SK-N-SH (cell line): ENCODE results near the gene ALDH6A1. TPM values are rescaled to one million over a fixed set of nuclear protein-coding genes. Genes with fewer than 3 reads are reported as not detected.

Source experiments
- CTCF ChIA-PET: fragments of 300-600, 350-600 bp; formaldehyde crosslinking; extraction: SDS; loops from one replicate; lab custom pipeline; 2021; lab: Yijun Ruan, JAX
- POLR2A ChIA-PET: fragments of 350-600 bp; sonication (Branson Sonifier 250); formaldehyde crosslinking; extraction: SDS; loops from one replicate; lab custom pipeline; 2020; ENCODE audit warnings: antibody characterized with exemption, inconsistent platforms; lab: Yijun Ruan, JAX
- DNase-seq: peaks from one replicate; pipeline ENCODE4 v3.0.0; 2012
- H2AFZ ChIP-seq: fragments of 200-600 bp; sonication (generic); 2 replicates; pipeline ENCODE4 v1.8.1; 2016; ENCODE audit warnings: antibody characterized with exemption, mild to moderate bottlenecking, low read depth
- H3F3A ChIP-seq: fragments of 200-600 bp; sonication (generic); replicated peaks from 2 replicates; pipeline ENCODE3; 2016; ENCODE audit warnings: antibody characterized with exemption, mild to moderate bottlenecking; ENCODE audit not compliant: insufficient read depth
- H3K27ac ChIP-seq, 2 experiments: fragments of 200-500 bp in 1 of 2; fragments of 200-600 bp in 1 of 2; sonication (Bioruptor generic) in 1 of 2; sonication (generic), shearing (Covaris generic) in 1 of 2; 2 replicates each; pipeline versions ENCODE4 v1.5.1 to v1.6.1; 2014 to 2016; ENCODE audit warnings: low read depth in 2 of 2, inconsistent platforms in 1 of 2, low read length in 1 of 2, mild to moderate bottlenecking in 1 of 2, mixed read lengths in 1 of 2
- H3K27me3 ChIP-seq: fragments of 200-600 bp; sonication (generic), shearing (Covaris generic); 2 replicates; pipeline ENCODE4 v1.6.1; 2016; ENCODE audit warnings: mixed run types; ENCODE audit not compliant: insufficient read depth
- H3K36me3 ChIP-seq, 2 experiments: fragments of 200-500 bp in 1 of 2; fragments of 200-600 bp in 1 of 2; sonication (Bioruptor generic) in 1 of 2; sonication (generic) in 1 of 2; replicated peaks in 1 of 2; 2 replicates each; pipeline versions ENCODE3 to v1.5.1; 2014 to 2016; ENCODE audit warnings: low read length in 1 of 2, mild to moderate bottlenecking in 1 of 2; ENCODE audit not compliant: insufficient read depth in 2 of 2, control insufficient read depth in 1 of 2
- H3K4me1 ChIP-seq, 2 experiments: fragments of 200-500 bp in 1 of 2; fragments of 200-600 bp in 1 of 2; sonication (Bioruptor generic) in 1 of 2; sonication (generic), shearing (Covaris generic) in 1 of 2; 2 replicates each; pipeline versions ENCODE4 v1.5.1 to v1.6.1; 2014 to 2016; ENCODE audit warnings: low read depth in 1 of 2, low read length in 1 of 2, mixed run types in 1 of 2; ENCODE audit not compliant: insufficient read depth in 2 of 2, control insufficient read depth in 1 of 2
- H3K4me2 ChIP-seq: fragments of 200-600 bp; sonication (generic), shearing (Covaris generic); 2 replicates; pipeline ENCODE4 v1.6.1; 2017; ENCODE audit warnings: mixed run types
- H3K4me3 ChIP-seq, 2 experiments: fragments of 200-500 bp in 1 of 2; fragments of 200-600 bp in 1 of 2; sonication (Bioruptor generic) in 1 of 2; sonication (generic), shearing (Covaris generic) in 1 of 2; 2 replicates each; pipeline versions ENCODE4 v1.5.1 to v1.8.1; 2014 to 2016; ENCODE audit warnings: low read depth in 2 of 2, inconsistent platforms in 1 of 2, low read length in 1 of 2, mild to moderate bottlenecking in 1 of 2, mixed read lengths in 1 of 2, moderate library complexity in 1 of 2
- H3K79me2 ChIP-seq: fragments of 200-600 bp; sonication (generic); 2 replicates; pipeline ENCODE4 v1.8.1; 2017; ENCODE audit warnings: mild to moderate bottlenecking; ENCODE audit not compliant: insufficient read depth
- H3K9ac ChIP-seq: fragments of 200-600 bp; sonication (generic); 2 replicates; pipeline ENCODE4 v1.6.1; 2017; ENCODE audit warnings: mixed run types
- H3K9me2 ChIP-seq: fragments of 200-600 bp; sonication (generic); 2 replicates; pipeline ENCODE4 v1.6.1; 2017; ENCODE audit warnings: mixed run types
- H3K9me3 ChIP-seq: fragments of 200-600 bp; sonication (generic); 2 replicates; pipeline ENCODE4 v1.6.1; 2017; ENCODE audit warnings: mixed run types, mild to moderate bottlenecking, moderate library complexity
- H4K20me1 ChIP-seq: fragments of 200-600 bp; sonication (generic); 2 replicates; pipeline ENCODE4 v1.6.1; 2017; ENCODE audit warnings: mild to moderate bottlenecking, mixed run types; ENCODE audit not compliant: insufficient read depth
- CTCF ChIP-seq: fragments of 200-600 bp; sonication (generic); IDR thresholded peaks from 2 replicates; pipeline ENCODE4 v1.6.1; 2017; ENCODE audit warnings: antibody characterized with exemption, mild to moderate bottlenecking, moderate library complexity
- ELF1 ChIP-seq: IDR thresholded peaks from 2 replicates; pipeline ENCODE4 v1.4.0; 2012
- EP300 ChIP-seq, 2 experiments: IDR thresholded peaks; 2 replicates each; pipeline versions ENCODE4 v1.4.0 to v1.6.1; 2012; ENCODE audit warnings: borderline replicate concordance in 1 of 2, low read depth in 1 of 2, low read length in 1 of 2
- EZH2phosphoT487 ChIP-seq: fragments of 200-600 bp; sonication (generic); IDR thresholded peaks from 2 replicates; pipeline ENCODE4 v1.6.1; 2017; ENCODE audit warnings: low read depth, mixed run types, mild to moderate bottlenecking, antibody characterized with exemption, moderate library complexity, borderline replicate concordance
- FOSL2 ChIP-seq: IDR thresholded peaks from 2 replicates; pipeline ENCODE4 v1.4.0; 2012; ENCODE audit warnings: low read depth, mild to moderate bottlenecking, moderate library complexity, borderline replicate concordance
- GABPA ChIP-seq: IDR thresholded peaks from 2 replicates; pipeline ENCODE4 v1.4.0; 2012; ENCODE audit warnings: low read depth, mild to moderate bottlenecking
- JUND ChIP-seq: IDR thresholded peaks from 2 replicates; pipeline ENCODE4 v1.4.0; 2012
- MAX ChIP-seq: IDR thresholded peaks from 2 replicates; pipeline ENCODE4 v1.4.0; 2012; ENCODE audit warnings: low read depth
- NFIC ChIP-seq: IDR thresholded peaks from 2 replicates; pipeline ENCODE4 v1.4.0; 2012; ENCODE audit warnings: borderline replicate concordance
- RAD21 ChIP-seq: IDR thresholded peaks from 2 replicates; pipeline ENCODE4 v1.6.1; 2012; ENCODE audit warnings: mild to moderate bottlenecking, low read length
- RCOR1 ChIP-seq: fragments of 150-350 bp; IDR thresholded peaks from 2 replicates; pipeline ENCODE4 v1.6.1; 2017; ENCODE audit warnings: antibody characterized with exemption, low read length
- REST ChIP-seq: IDR thresholded peaks from 2 replicates; pipeline ENCODE4 v1.6.1; 2012; ENCODE audit warnings: mild to moderate bottlenecking, low read depth, low read length, moderate library complexity
- SIN3A ChIP-seq: IDR thresholded peaks from 2 replicates; pipeline ENCODE4 v1.6.1; 2012; ENCODE audit warnings: low read depth, mild to moderate bottlenecking, low read length, moderate library complexity, borderline replicate concordance
- ZBTB33 ChIP-seq: IDR thresholded peaks from 2 replicates; pipeline ENCODE4 v1.4.0; 2012; ENCODE audit warnings: low read depth, borderline replicate concordance
- WGBS: methylation state at CpG from one replicate; pipeline ENCODE4 v1.1.6; 2017; ENCODE audit warnings: low lambda C conversion rate; 5-methylcytosine and 5-hydroxymethylcytosine counted together
- polyA plus RNA-seq, 3 experiments: library from polyadenylated mRNA; depleted of rRNA; stranded (reverse); fragments of >200 nt; gene quantifications; 2 replicates each; pipeline ENCODE4 v1.2.3, GENCODE V29; 2012
- TF ChIP-seq, protein P1 (sequence below): fragments of 150-350 bp; IDR thresholded peaks from 2 replicates; pipeline ENCODE4 v1.6.1; 2016; ENCODE audit warnings: mild to moderate bottlenecking, low read depth, low read length

ALDH6A1 gene
- polyA plus RNA-seq, 1 of the 3 experiments (the other 2 are of a cell fraction): 9.4 TPM

DNA sequence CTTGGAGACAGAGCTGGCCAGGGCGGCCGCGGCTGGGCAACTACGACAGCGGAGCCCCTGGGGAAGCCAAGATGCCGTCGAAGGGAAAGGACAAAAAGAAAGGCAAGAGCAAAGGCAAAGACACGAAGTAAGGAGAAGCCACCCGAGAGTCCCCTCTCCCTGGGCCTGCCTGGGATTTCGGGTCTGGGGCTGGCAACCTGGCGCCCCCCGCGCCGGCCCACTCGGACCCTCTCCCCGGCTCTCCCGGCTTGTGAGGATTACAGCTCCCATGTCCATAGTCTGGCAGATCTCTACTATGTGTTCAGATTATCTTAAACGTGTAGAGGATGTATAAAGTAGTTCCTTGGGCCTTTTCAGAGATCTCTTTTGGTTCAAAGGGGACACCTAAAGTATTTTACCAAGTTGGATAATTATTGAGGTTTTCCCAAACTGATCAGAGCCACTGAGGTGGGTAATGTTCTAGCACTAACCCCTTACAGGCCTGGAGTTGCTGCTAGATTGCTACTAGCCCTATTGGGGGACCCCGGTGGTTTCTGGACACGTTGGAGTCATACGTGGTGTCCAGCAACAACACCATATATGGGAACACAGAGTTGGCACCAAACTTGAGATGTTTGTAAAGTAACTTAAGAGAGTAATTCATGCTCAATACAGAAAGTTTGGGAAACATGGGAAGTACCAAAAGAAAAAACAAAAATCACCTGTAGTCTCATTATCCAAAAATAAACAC is 64.7 kb downstream of the ALDH6A1 start:
- TF ChIP-seq NFIC: no peak
- 0 out of 2 replicates have a peak, but pooled peaks have one; percentile 95 for TF ChIP-seq SIN3A

DNA sequence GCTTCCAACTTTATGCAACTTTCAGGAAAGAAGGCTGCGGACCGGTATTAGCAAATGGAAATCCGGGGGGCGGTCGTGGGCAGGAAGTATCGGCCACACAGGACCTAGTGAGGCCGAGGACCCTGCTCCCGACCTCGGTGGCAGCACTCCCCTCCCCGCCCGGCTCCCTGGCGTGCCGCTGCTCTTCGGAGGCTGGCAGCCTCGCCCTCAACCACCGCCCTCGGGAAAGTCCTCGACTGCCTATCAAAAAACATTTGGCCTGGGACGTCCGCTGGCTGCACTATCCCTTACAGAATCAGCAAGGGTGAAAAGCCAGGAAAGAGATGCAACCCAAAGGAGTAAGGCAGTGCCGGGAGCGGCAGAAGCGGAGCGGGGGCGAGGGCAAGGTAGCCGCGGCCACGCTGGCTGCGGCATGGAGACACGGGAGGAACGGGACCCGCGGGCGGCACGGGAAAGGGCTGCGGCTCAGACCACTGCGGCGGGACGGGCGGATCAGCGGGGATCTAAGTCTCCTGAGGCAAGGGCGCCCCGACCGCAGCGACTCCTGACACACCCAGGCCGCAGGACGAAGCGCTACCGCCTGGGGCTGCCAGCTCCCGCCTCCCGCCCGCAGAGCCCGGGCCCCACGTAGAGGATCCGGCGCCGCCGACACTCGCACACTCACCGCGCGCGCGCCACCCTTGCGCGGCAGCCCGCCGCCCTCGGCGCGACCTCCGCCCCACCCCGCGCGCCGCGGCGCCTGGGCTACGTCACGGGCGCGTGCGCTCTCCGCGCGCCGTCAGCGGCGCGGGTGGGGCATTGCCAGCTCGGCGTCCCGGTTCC is 65.5 kb downstream of the ALDH6A1 start, which contains the start of the genes BBOF1 and ENTPD5:
Gene BBOF1 (plus strand): TSS at position 764 of the 822 bp plus-strand sequence. CDS start 130 bp downstream, outside the sequence.
Gene ENTPD5 (minus strand): TSS at position 703 of the 822 bp plus-strand sequence. CDS start 31,186 bp downstream, outside the sequence.
- Histone ChIP-seq H3K79me2 (peaks cover 4% of the 10 kb centered on the region; the same call in 1 of the 2 replicates), H4K20me1 (no peaks in the 10 kb centered on the region), H3K4me2 (peak within 1 kb of the TSS; percentile 93), H3F3A (peaks cover 17% of the 10 kb centered on the region), H3K4me3 (peak within 1 kb of the TSS; percentile 69 to 93), H3K9me2 (no peaks in the 10 kb centered on the region), H2AFZ (peak within 1 kb of the TSS; percentile 96), H3K4me1 (peaks cover 0 to 2% of the 10 kb centered on the region in 2 experiments; a peak in 1 of 4 replicates), H3K9ac (peak within 1 kb of the TSS; percentile 96), H3K36me3 (no peaks in the 10 kb centered on the region), H3K27me3 (no peaks in the 10 kb centered on the region), H3K27ac (peak within 1 kb of the TSS; percentile 77 to 92), H3K9me3 (no peaks in the 10 kb centered on the region)
- POLR2A ChIA-PET: no interaction called here
- WGBS: 2% methylated on average over 34 of the region's 93 CpGs
- peak; percentile 98 for DNase-seq
- CTCF ChIA-PET: interaction anchor here (1.0 to 1.2 kb wide), 2 partner anchors 26 to 136 kb away, joined by 3 to 4 read pairs; no protein-coding TSS in a partner anchor
- no peak for TF ChIP-seq RCOR1
- no peak for TF ChIP-seq GABPA
- no peak; the same call in 1 of the 2 replicates for TF ChIP-seq FOSL2
- TF ChIP-seq JUND: no peak
- no peak for TF ChIP-seq EZH2phosphoT487
- TF ChIP-seq ELF1: no peak
- TF ChIP-seq RAD21: no peak
- TF ChIP-seq ZBTB33: no peak
- TF ChIP-seq MAX: peak; percentile 8
- TF ChIP-seq, protein P1, sequence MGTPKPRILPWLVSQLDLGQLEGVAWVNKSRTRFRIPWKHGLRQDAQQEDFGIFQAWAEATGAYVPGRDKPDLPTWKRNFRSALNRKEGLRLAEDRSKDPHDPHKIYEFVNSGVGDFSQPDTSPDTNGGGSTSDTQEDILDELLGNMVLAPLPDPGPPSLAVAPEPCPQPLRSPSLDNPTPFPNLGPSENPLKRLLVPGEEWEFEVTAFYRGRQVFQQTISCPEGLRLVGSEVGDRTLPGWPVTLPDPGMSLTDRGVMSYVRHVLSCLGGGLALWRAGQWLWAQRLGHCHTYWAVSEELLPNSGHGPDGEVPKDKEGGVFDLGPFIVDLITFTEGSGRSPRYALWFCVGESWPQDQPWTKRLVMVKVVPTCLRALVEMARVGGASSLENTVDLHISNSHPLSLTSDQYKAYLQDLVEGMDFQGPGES: no peak
- TF ChIP-seq CTCF: no peak
- no peak for TF ChIP-seq REST
- no peak for TF ChIP-seq EP300 (IDR thresholded peaks at IDR 0.05; ENCODE audit: borderline replicate concordance in 1 of 2, low read depth in 1 of 2, low read length in 1 of 2)

More for the DNA sequence above, 64.7 kb downstream of the ALDH6A1 start:
- Histone ChIP-seq H3K4me2 (peak overlapping the region; percentile 90), H3K9me3 (no peaks in the 10 kb centered on the region), H3K27ac (peak overlapping the region in 1 of 2 experiments; percentile 77; a peak in 2 of 4 replicates), H3K27me3 (no peaks in the 10 kb centered on the region), H3K4me1 (peaks cover 0 to 2% of the 10 kb centered on the region in 2 experiments; a peak in 1 of 4 replicates), H3K9me2 (no peaks in the 10 kb centered on the region), H3K36me3 (no peaks in the 10 kb centered on the region), H4K20me1 (no peaks in the 10 kb centered on the region), H3K9ac (peak overlapping the region; percentile 75), H3F3A (peaks cover 17% of the 10 kb centered on the region), H2AFZ (peak overlapping the region; percentile 96), H3K4me3 (peak overlapping the region; percentile 69 to 93), H3K79me2 (peaks cover 4% of the 10 kb centered on the region; the same call in 1 of the 2 replicates)
- ChIA-PET POLR2A (no interaction called here), CTCF (interaction anchor here (1.0 to 1.2 kb wide), 2 partner anchors 25 to 137 kb away, joined by 3 to 4 read pairs; no protein-coding TSS in a partner anchor)
- WGBS: 5% methylated on average over 20 of the region's 21 CpGs
- DNase-seq: peak; percentile 28
